Fibroblast of skin of abdomen (primary cell): ENCODE data around the gene RARB. TPM values are rescaled to one million over a fixed set of nuclear protein-coding genes. Genes with fewer than 3 reads are reported as not detected.

ENCODE experiments used
- DNase-seq: peaks from one replicate; pipeline ENCODE4 v3.0.0-alpha.2; 2013
- polyA plus RNA-seq, 2 experiments: library from polyadenylated mRNA; unstranded; fragments of 120-200 nt; gene quantifications; one replicate each; pipeline ENCODE4 v1.2.1, GENCODE V29; 2013; ENCODE audit not compliant: insufficient read length in 2 of 2

The RARB gene
- 8.9 TPM for polyA plus RNA-seq (2013, experiment 1 of 2; ENCODE audit: insufficient read length)
- polyA plus RNA-seq (2013, experiment 2 of 2; ENCODE audit: insufficient read length), result 8.4 TPM

GRCh38 chr3:25427942-25428788 is at the start of gene RARB:
TSS of gene RARB (plus strand) at chr3:25428263. CDS start at chr3:25428732, 469 bp downstream.
- DNase-seq, result peak; percentile 95

GRCh38 chr3:25378786-25379311 is 49.2 kb upstream of the RARB start:
- no peak for DNase-seq

GRCh38 chr3:25380222-25380739 is 47.8 kb upstream of the RARB start:
- DNase-seq, result peak; percentile 5

GRCh38 chr3:25381083-25381482 is 47.0 kb upstream of the RARB start:
- DNase-seq, result no peak

DNA sequence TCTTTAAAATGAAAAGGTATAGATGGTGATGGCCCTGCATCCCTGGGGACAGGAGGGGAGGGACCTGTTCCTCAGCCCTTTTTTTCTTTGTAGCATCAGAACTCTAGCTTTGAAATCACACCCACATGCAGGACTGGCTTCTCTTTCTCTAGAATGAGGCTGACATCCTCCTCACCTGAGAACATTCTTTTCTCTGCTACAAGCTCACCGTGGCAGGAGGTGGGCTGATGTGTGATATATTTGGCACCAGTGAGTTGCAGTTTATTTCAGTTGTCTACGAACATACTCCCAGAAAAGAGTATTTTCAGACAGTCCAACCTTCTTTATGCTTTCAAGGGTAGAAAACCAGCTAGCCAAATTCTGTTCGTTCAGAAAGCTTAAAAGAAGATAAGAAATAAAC is 43.6 kb upstream of the RARB start:
- no peak for DNase-seq

- no peak for DNase-seq
Measured at GRCh38 chr3:25385807-25386460, 42.1 kb upstream of the RARB start.

DNA sequence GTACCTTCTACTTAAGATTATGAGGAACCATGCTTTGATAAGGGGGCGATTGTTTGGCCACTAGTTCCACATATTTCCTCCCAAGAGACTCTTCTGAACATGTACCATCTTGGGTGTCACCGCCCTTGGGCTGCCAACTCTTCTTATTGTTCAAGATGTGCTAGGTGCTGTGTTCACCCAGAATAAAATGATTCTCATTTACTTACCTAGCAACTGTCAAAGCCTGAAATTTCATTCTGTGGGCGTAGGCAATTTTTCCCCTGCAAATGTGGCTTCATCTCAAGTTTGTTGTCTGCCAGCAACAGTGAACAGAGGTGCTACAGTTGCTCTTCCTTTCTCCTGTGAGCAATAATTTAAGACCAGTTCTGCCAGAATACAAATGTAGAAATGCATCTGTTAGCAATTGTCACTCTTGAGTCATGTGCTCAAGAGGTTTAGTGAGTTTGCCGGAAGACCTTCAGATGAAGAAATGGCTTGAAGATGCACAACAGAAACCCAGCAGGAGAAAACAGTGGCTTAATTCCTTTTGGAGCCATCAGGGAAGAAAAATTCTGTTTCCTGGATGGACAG is 41.3 kb upstream of the RARB start:
- DNase-seq, result peak; percentile 33

DNA sequence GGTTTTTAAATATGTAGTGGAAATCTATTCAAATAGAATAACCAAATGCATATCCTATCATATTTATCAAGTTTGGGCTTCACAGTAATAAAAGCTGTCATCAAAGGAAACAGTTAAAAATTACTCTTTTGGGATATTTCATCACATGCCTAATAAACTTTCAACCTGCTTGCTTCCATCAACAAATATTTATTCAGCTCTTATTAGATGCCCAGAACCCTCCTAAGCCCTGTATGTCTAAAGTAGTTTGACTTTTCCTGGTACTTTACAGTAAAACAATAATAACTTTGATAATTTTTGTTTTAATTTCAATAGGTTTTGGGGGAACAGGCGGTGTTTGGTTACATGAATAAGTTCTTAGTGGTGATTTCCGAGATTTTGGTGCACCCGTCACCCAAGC is 37.5 kb upstream of the RARB start:
- no peak for DNase-seq

DNA sequence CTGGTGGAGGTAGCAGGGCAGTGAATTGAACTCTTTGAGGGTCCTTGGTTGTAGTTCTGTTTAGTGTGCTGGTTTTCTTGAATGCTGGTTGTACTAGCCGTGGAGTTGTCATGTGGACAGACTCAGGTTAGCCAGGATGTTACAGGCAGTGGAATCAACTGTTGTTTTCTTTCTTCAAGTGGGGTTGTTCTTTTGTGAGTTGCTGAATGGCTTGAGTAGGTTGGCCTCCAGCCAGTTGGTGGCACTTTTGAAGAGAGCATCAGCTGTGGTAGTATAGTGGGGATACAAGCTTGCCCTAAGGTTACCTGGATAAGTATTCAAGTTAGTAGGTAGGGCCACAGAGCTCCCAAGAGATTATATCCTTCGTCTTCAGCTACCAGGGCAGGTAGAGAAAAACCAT is 31.8 kb upstream of the RARB start:
- no peak for DNase-seq

GRCh38 chr3:25396686-25397085 is 31.4 kb upstream of the RARB start:
- no peak for DNase-seq

DNA sequence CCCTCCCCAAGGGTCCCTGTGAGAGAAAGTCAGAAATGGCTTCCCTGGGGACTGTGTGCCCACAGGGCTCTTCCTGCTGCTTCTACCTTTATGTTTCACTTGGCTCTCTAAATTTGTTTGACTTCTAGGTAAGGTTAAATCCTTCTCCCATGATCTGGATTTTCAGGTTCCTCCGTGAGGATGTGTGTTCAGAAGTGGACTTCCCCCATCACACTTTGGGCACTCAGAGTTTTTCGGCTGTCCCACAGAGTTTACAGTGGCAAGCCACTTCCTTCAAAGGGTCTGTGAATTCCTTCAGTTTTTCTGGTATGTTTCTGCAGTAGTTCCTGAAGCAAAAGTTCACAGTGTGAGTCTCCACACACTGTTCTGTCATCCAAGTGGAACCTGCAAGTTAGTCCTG is 30.9 kb upstream of the RARB start:
- DNase-seq, result no peak

- DNase-seq, result no peak
Measured at GRCh38 chr3:25400587-25400986, 27.5 kb upstream of the RARB start.

DNA sequence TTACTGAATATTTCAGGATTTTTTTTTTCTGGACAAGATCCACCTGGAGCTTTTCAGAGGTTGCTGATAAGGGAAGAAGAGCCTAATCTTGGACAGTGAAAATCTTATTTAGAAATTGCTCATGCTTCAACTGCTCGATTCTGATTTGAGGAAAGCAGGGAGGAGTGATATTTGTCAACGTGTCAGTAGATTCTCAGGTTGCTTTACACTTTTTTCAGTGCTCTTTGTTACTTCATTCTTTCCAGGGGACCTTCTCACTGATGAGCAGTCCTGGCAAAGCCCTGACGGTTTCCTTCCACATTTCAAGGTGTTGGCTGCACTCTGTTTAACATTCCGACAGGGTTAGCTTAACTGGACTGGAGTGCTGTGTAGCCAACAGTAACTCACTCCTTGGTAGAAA is 24.1 kb upstream of the RARB start:
- DNase-seq, result no peak

DNA sequence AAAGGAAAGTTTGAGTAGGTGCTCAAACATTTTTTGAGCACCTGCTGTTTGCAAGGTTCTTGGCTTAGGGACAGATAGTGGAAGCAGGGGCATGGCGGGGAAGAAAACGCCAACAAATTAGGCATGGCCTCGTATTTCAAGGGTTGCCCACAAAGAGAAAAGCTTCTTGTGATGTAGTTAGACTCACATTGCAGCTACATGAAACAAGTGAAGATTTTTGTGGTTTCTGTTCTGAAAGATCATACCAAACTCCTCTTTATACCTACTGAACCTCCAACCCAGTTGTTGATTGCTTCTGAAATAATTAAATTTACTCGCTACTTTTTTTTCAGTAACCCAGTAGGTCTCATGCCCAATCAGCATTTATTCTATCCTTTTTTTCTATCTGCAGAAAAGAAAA is 23.5 kb upstream of the RARB start:
- no peak for DNase-seq

DNA sequence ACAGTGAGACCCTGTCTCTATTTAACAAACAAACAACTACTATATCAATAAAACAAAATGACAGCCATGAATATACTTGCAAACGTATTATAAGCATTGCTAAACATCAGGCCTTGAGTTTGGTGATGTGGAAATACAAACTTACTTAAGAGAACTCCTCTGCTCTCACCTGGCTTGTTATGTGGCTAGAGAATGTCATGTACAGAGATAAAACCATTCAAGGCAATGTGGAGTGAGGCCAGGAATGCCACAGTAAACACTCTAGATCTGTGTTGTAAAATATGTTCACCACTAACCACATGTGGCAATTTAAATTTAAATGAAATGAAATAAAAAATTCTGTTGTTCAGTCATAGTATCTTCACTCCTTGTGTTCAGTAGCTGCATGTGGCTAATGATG is 22.7 kb upstream of the RARB start:
- DNase-seq, result no peak

DNA sequence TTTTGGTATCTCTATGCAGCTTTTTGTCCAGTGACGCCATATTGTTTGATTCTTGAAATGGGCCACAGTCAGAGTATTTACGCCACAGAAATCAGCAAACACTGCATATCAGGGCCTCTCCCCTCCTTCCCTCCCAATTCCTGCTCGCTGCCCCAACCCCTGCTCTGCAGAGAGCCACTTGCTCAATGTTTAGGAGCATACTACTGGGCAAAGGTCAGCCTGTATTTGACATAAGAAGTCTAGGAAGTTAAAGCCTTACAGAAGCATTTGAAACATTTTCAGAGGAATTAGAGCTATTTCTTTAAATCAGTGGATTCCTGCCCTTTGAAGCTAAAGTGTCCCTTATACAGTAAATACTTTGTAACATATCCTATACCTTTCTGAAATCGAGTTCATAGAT is 17.4 kb upstream of the RARB start:
- no peak for DNase-seq

- DNase-seq, result no peak
Measured at GRCh38 chr3:25412269-25412668, 15.8 kb upstream of the RARB start.

- no peak for DNase-seq
Measured at GRCh38 chr3:25416176-25416575, 11.9 kb upstream of the RARB start.

GRCh38 chr3:25418596-25418995 is 9.5 kb upstream of the RARB start:
- no peak for DNase-seq

GRCh38 chr3:25419251-25419650 is 8.8 kb upstream of the RARB start:
- no peak for DNase-seq

GRCh38 chr3:25420147-25420546 is 7.9 kb upstream of the RARB start:
- no peak for DNase-seq

GRCh38 chr3:25420885-25421284 is 7.2 kb upstream of the RARB start:
- DNase-seq, result no peak

DNA sequence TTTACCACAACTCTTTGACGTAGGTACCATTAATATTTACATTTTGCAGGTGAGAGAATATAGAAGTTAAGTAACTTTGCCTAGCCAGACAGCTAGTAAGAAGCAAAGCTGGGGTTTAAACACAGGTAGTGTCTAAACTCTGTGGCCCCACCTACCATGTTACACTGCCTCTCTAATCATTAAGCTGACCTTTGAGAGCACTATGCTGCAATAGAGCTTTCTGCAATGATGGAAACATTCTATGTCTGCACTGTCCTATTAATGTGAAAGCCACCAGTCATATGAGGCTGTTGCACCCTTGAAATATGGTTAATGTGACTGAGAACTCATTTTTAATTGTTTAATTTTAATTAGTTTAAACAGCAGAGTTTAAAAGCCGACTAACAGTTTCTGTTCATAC is 6.3 kb upstream of the RARB start:
- DNase-seq, result no peak
